ENCODE results near the gene MYO5A.

Gene MYO5A

GRCh38 chr15:52361494-52361893 lies 167.2 kb downstream of the MYO5A start:
- Histone ChIP-seq H3K4me2 (ENCODE audit: low read depth, low read length, poor library complexity, severe bottlenecking) (no peak overlapping the region), H3K9me3 (ENCODE audit: insufficient read depth, low read depth, low read length) (no peaks in the 10 kb centered on the region), H2AFZ (ENCODE audit: low read length) (no peak overlapping the region), H3F3A (ENCODE audit: low read depth) (no peaks in the 10 kb centered on the region), H3K9me2 (replicated peaks; ENCODE audit: low read depth, low read length) (no peaks in the 10 kb centered on the region), H3K4me3 (ENCODE audit: low read length, poor library complexity, severe bottlenecking) (no peak overlapping the region), H3K36me3 (ENCODE audit: insufficient read depth, low read length) (peaks cover 20% of the 10 kb centered on the region; the same call in 1 of the 2 replicates), H3K27me3 (ENCODE audit: insufficient read depth, low read length, poor library complexity, severe bottlenecking) (no peaks in the 10 kb centered on the region), H3K79me2 (ENCODE audit: insufficient read depth, low read length) (no peaks in the 10 kb centered on the region), H3K4me1 (ENCODE audit: insufficient read depth, low read length, poor library complexity, severe bottlenecking) (no peaks in the 10 kb centered on the region), H4K20me1 (ENCODE audit: insufficient read depth, low read length, poor library complexity, severe bottlenecking) (no peaks in the 10 kb centered on the region), H3K9ac (ENCODE audit: low read depth, low read length, poor library complexity, severe bottlenecking) (no peak overlapping the region)
- TF ChIP-seq CTCF (conservative IDR thresholded peaks at IDR 0.05; ENCODE audit: low read length): no peak

GRCh38 chr15:52360229-52361203 lies 168.2 kb downstream of the MYO5A start:
- no peaks in the 10 kb centered on the region for H3K27me3 ChIP-seq (ENCODE audit: insufficient read depth, low read length, poor library complexity, severe bottlenecking)
- H3K9me3 ChIP-seq (ENCODE audit: insufficient read depth, low read depth, low read length): no peaks in the 10 kb centered on the region
- no peaks in the 10 kb centered on the region for H4K20me1 ChIP-seq (ENCODE audit: insufficient read depth, low read length, poor library complexity, severe bottlenecking)
- no peak for TF ChIP-seq CTCF (conservative IDR thresholded peaks at IDR 0.05; ENCODE audit: low read length)
- TF ChIP-seq EZH2phosphoT487 (IDR thresholded peaks at IDR 0.05; ENCODE audit: borderline replicate concordance): no peak
- H2AFZ ChIP-seq (ENCODE audit: low read length): no peak overlapping the region
- H3F3A ChIP-seq (ENCODE audit: low read depth): no peaks in the 10 kb centered on the region
- no peak overlapping the region for H3K4me2 ChIP-seq (ENCODE audit: low read depth, low read length, poor library complexity, severe bottlenecking)
- no peaks in the 10 kb centered on the region for H3K4me1 ChIP-seq (ENCODE audit: insufficient read depth, low read length, poor library complexity, severe bottlenecking)
- H3K36me3 ChIP-seq (ENCODE audit: insufficient read depth, low read length): peaks cover 20% of the 10 kb centered on the region; the same call in 1 of the 2 replicates
- no peaks in the 10 kb centered on the region for H3K9me2 ChIP-seq (replicated peaks; ENCODE audit: low read depth, low read length)
- H3K4me3 ChIP-seq (ENCODE audit: low read length, poor library complexity, severe bottlenecking): no peak overlapping the region
- H3K79me2 ChIP-seq (ENCODE audit: insufficient read depth, low read length): no peaks in the 10 kb centered on the region
- H3K9ac ChIP-seq (ENCODE audit: low read depth, low read length, poor library complexity, severe bottlenecking): no peak overlapping the region

- no peaks in the 10 kb centered on the region for H3K79me2 ChIP-seq (ENCODE audit: insufficient read depth, low read length)
- peaks cover 20% of the 10 kb centered on the region; the same call in 1 of the 2 replicates for H3K36me3 ChIP-seq (ENCODE audit: insufficient read depth, low read length)
- TF ChIP-seq EZH2phosphoT487 (IDR thresholded peaks at IDR 0.05; ENCODE audit: borderline replicate concordance): no peak
- no peak for TF ChIP-seq CTCF (conservative IDR thresholded peaks at IDR 0.05; ENCODE audit: low read length)
- no peak overlapping the region for H2AFZ ChIP-seq (ENCODE audit: low read length)
- H4K20me1 ChIP-seq (ENCODE audit: insufficient read depth, low read length, poor library complexity, severe bottlenecking): no peaks in the 10 kb centered on the region
- H3K4me2 ChIP-seq (ENCODE audit: low read depth, low read length, poor library complexity, severe bottlenecking): no peak overlapping the region
- H3K9me3 ChIP-seq (ENCODE audit: insufficient read depth, low read depth, low read length): no peaks in the 10 kb centered on the region
- H3K9ac ChIP-seq (ENCODE audit: low read depth, low read length, poor library complexity, severe bottlenecking): no peak overlapping the region
- no peak overlapping the region for H3K4me3 ChIP-seq (ENCODE audit: low read length, poor library complexity, severe bottlenecking)
- no peaks in the 10 kb centered on the region for H3K9me2 ChIP-seq (replicated peaks; ENCODE audit: low read depth, low read length)
- H3K4me1 ChIP-seq (ENCODE audit: insufficient read depth, low read length, poor library complexity, severe bottlenecking): no peaks in the 10 kb centered on the region
- H3F3A ChIP-seq (ENCODE audit: low read depth): no peaks in the 10 kb centered on the region
- H3K27me3 ChIP-seq (ENCODE audit: insufficient read depth, low read length, poor library complexity, severe bottlenecking): no peaks in the 10 kb centered on the region
Observed at GRCh38 chr15:52359722-52360121, 169.0 kb downstream of the MYO5A start.

Data from Loucy (cell line).